WTC11 (cell line): ENCODE results near the gene COL4A5. TPM values are rescaled to one million over a fixed set of nuclear protein-coding genes. Genes with fewer than 3 reads are reported as not detected.
A peak's percentile ranks its signal among the peaks of the same experiment; 100 is the strongest.

Source experiments
- ATAC-seq: fragments of 200-7000 bp; cut with Tn5 transposase; 2 replicates; pipeline ENCODE4 v1.10.0; 2021; ENCODE audit warnings: mild to moderate bottlenecking, moderate library complexity
- CTCF ChIA-PET: fragments of 300-600 bp; sonication (Branson Sonifier 250); formaldehyde crosslinking; loops from one replicate; lab custom pipeline; 2021; ENCODE audit warnings: antibody characterized with exemption; lab: Charles Lee
- POLR2A ChIA-PET: fragments of 350-600 bp; sonication (Branson Sonifier 250); formaldehyde crosslinking; loops from one replicate; lab custom pipeline; 2021; ENCODE audit warnings: antibody characterized with exemption; lab: Charles Lee
- DNase-seq: peaks from one replicate; pipeline ENCODE4 v3.0.0; 2021; ENCODE audit warnings: low spot score
- H3K27ac Mint-ChIP-seq: 2 replicates; pipeline ENCODE4 v1.8.0; 2021; ENCODE audit warnings: mixed read lengths
- H3K27me3 Mint-ChIP-seq: 2 replicates; pipeline ENCODE4 v1.8.0; 2021; ENCODE audit warnings: low read depth, mild to moderate bottlenecking, moderate library complexity, mixed read lengths
- H3K36me3 Mint-ChIP-seq: 2 replicates; pipeline ENCODE4 v1.8.0; 2021; ENCODE audit warnings: mixed read lengths
- H3K4me1 Mint-ChIP-seq: 2 replicates; pipeline ENCODE4 v1.8.0; 2022; ENCODE audit warnings: mixed read lengths
- H3K4me3 Mint-ChIP-seq: 2 replicates; pipeline ENCODE4 v1.8.0; 2021; ENCODE audit warnings: mild to moderate bottlenecking, moderate library complexity, mixed read lengths
- H3K9me3 Mint-ChIP-seq: 2 replicates; pipeline ENCODE4 v1.8.0; 2021; ENCODE audit warnings: mixed read lengths
- ARID4B ChIP-seq: sonication (generic); formaldehyde crosslinking; IDR thresholded peaks from 2 replicates; pipeline ENCODE4 v1.8.0; 2023; ENCODE audit warnings: missing genetic modification reagents, mild to moderate bottlenecking, borderline replicate concordance
- CBFB ChIP-seq: sonication (generic); formaldehyde crosslinking; IDR thresholded peaks from 2 replicates; pipeline ENCODE4 v1.8.1; 2022; ENCODE audit warnings: mild to moderate bottlenecking, low read depth, missing genetic modification reagents
- CDX4 ChIP-seq: fragments of 250-450 bp; sonication (Bioruptor Pico); IDR thresholded peaks from 2 replicates; pipeline ENCODE4 v1.9.0; 2021; ENCODE audit warnings: moderate library complexity, mild to moderate bottlenecking, inconsistent platforms, borderline replicate concordance
- ELF4 ChIP-seq: sonication (generic); formaldehyde crosslinking; IDR thresholded peaks from 2 replicates; pipeline ENCODE4 v1.8.1; 2022; ENCODE audit warnings: low read depth, mild to moderate bottlenecking, moderate library complexity, missing genetic modification reagents
- GABPB1 ChIP-seq: sonication (generic); formaldehyde crosslinking; IDR thresholded peaks from 2 replicates; pipeline ENCODE4 v1.8.1; 2023; ENCODE audit warnings: mild to moderate bottlenecking, missing genetic modification reagents
- NFE2L1 ChIP-seq: sonication (generic); formaldehyde crosslinking; IDR thresholded peaks from 2 replicates; pipeline ENCODE4 v1.8.1; 2023; ENCODE audit warnings: missing genetic modification reagents
- NFYB ChIP-seq: sonication (generic); formaldehyde crosslinking; conservative IDR thresholded peaks from 2 replicates; pipeline ENCODE4 v1.8.0; 2022; ENCODE audit warnings: low read depth, missing genetic modification reagents
- NR2C2 ChIP-seq: sonication (generic); formaldehyde crosslinking; IDR thresholded peaks from 2 replicates; pipeline ENCODE4 v1.8.0; 2022; ENCODE audit warnings: mild to moderate bottlenecking, missing genetic modification reagents
- NR3C1 ChIP-seq: sonication (generic); formaldehyde crosslinking; conservative IDR thresholded peaks from 2 replicates; pipeline ENCODE4 v1.8.1; 2023; ENCODE audit warnings: low read depth, mild to moderate bottlenecking, missing genetic modification reagents
- OVOL2 ChIP-seq: fragments of 250-450 bp; sonication (Bioruptor Pico); IDR thresholded peaks from 2 replicates; pipeline ENCODE4 v1.9.0; 2021; ENCODE audit warnings: mild to moderate bottlenecking, borderline replicate concordance
- SMAD3 ChIP-seq: sonication (generic); formaldehyde crosslinking; IDR thresholded peaks from 2 replicates; pipeline ENCODE4 v1.8.0; 2022; ENCODE audit warnings: missing genetic modification reagents, mild to moderate bottlenecking, borderline replicate concordance
- TEAD4 ChIP-seq: sonication (generic); formaldehyde crosslinking; IDR thresholded peaks from 2 replicates; pipeline ENCODE4 v1.8.0; 2022; ENCODE audit warnings: mild to moderate bottlenecking, missing genetic modification reagents
- TP53 ChIP-seq: sonication (generic); formaldehyde crosslinking; IDR thresholded peaks from 2 replicates; pipeline ENCODE4 v1.8.1; 2023; ENCODE audit warnings: mild to moderate bottlenecking, missing genetic modification reagents
- ZMAT4 ChIP-seq: fragments of 250-450 bp; sonication (Bioruptor Pico); IDR thresholded peaks from 2 replicates; pipeline ENCODE4 v1.9.0; 2021; ENCODE audit warnings: mild to moderate bottlenecking
- ZNF396 ChIP-seq: fragments of 250-450 bp; sonication (Bioruptor Pico); IDR thresholded peaks from 2 replicates; pipeline ENCODE4 v1.8.0; 2021; ENCODE audit warnings: mild to moderate bottlenecking, moderate library complexity, borderline replicate concordance
- ZNF416 ChIP-seq: fragments of 250-450 bp; sonication (Bioruptor Pico); IDR thresholded peaks from 2 replicates; pipeline ENCODE4 v1.9.0; 2021; ENCODE audit warnings: mild to moderate bottlenecking, inconsistent platforms
- ZNF423 ChIP-seq: fragments of 250-450 bp; sonication (Bioruptor Pico); IDR thresholded peaks from 2 replicates; pipeline ENCODE4 v2.1.2; 2022; ENCODE audit warnings: mild to moderate bottlenecking, moderate library complexity
- ZNF425 ChIP-seq: fragments of 250-450 bp; sonication (Bioruptor Pico); conservative IDR thresholded peaks from 2 replicates; pipeline ENCODE4 v1.9.0; 2021; ENCODE audit warnings: mild to moderate bottlenecking
- total RNA-seq: library from RNA; stranded (reverse); gene quantifications from 3 replicates; pipeline ENCODE4 v1.2.3, GENCODE V29; 2021
- TF ChIP-seq, protein P1 (sequence below): sonication (generic); formaldehyde crosslinking; IDR thresholded peaks from 2 replicates; pipeline ENCODE4 v1.8.1; 2022; ENCODE audit warnings: mild to moderate bottlenecking, moderate library complexity, missing genetic modification reagents
- TF ChIP-seq, protein P2 (sequence below): sonication (generic); formaldehyde crosslinking; IDR thresholded peaks from 2 replicates; pipeline ENCODE4 v1.8.0; 2022; ENCODE audit warnings: mild to moderate bottlenecking, missing genetic modification reagents

The COL4A5 gene
- total RNA-seq, 1 experiment from 2014 or later: 30.7 TPM

GRCh38 chrX:108419401-108419800, 20.2 kb upstream of the COL4A5 start (continued):
- no peak for TF ChIP-seq NFYB (CRISPR knock-in tag)
- TF ChIP-seq, protein P1, sequence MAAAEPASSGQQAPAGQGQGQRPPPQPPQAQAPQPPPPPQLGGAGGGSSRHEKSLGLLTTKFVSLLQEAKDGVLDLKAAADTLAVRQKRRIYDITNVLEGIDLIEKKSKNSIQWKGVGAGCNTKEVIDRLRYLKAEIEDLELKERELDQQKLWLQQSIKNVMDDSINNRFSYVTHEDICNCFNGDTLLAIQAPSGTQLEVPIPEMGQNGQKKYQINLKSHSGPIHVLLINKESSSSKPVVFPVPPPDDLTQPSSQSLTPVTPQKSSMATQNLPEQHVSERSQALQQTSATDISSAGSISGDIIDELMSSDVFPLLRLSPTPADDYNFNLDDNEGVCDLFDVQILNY (CRISPR knock-in tag): no peak

- H3K4me1 Mint-ChIP-seq: peaks cover 29% of the 10 kb centered on the region
- TF ChIP-seq OVOL2 (CRISPR knock-in tag) (no peak), ZMAT4 (CRISPR knock-in tag) (no peak), NR3C1 (CRISPR knock-in tag) (no peak)
- ATAC-seq: no peak
Measured at GRCh38 chrX:108420481-108420880, 19.2 kb upstream of the COL4A5 start.

DNA sequence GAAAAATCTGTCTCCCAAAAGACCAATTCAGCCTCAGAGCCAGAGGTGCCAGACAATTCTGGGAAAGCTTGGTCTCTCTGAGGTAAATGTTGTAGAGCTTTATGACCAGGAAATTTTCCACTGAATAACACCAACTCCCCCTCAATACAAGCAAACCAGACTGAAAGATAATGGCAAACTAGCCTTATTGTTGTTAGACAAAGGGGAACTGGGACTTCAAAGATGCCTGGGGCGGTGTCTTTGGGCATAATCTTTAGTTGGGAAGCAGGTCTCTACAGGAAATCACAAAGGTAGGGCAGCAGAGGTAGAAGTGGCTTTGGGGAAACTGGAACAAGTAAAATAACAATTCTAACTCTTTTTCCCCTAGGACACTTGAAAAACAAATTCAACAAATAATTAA, 13.4 kb upstream of the COL4A5 start:
- DNase-seq: no peak
- no peak overlapping the region for H3K4me3 Mint-ChIP-seq
- ChIA-PET POLR2A (no interaction called here), CTCF (no interaction called here)
- TF ChIP-seq, protein P2, sequence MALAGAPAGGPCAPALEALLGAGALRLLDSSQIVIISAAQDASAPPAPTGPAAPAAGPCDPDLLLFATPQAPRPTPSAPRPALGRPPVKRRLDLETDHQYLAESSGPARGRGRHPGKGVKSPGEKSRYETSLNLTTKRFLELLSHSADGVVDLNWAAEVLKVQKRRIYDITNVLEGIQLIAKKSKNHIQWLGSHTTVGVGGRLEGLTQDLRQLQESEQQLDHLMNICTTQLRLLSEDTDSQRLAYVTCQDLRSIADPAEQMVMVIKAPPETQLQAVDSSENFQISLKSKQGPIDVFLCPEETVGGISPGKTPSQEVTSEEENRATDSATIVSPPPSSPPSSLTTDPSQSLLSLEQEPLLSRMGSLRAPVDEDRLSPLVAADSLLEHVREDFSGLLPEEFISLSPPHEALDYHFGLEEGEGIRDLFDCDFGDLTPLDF (CRISPR knock-in tag): no peak
- no peak for TF ChIP-seq ELF4 (CRISPR knock-in tag)
- no peak for TF ChIP-seq CDX4 (CRISPR knock-in tag)
- TF ChIP-seq ZNF396 (CRISPR knock-in tag): no peak
- no peak for TF ChIP-seq TP53
- no peak for TF ChIP-seq ZNF416
- no peak for TF ChIP-seq CBFB (CRISPR knock-in tag)
- no peak for TF ChIP-seq TEAD4
- TF ChIP-seq ZNF425 (CRISPR knock-in tag): no peak
- TF ChIP-seq NFE2L1 (CRISPR knock-in tag): no peak
- TF ChIP-seq, all 79 proteins: peak for 0
- Mint-ChIP-seq H3K4me1 (peaks cover 12% of the 10 kb centered on the region), H3K9me3 (no peaks in the 10 kb centered on the region), H3K36me3 (peaks cover 5% of the 10 kb centered on the region), H3K27ac (no peak overlapping the region), H3K27me3 (peaks cover 10% of the 10 kb centered on the region; the same call in 1 of the 2 replicates)
- ATAC-seq: peak; percentile 50

More at GRCh38 chrX:108420481-108420880, 19.2 kb upstream of the COL4A5 start:
- no peaks in the 10 kb centered on the region for H3K36me3 Mint-ChIP-seq
- DNase-seq: no peak
- CTCF ChIA-PET: no interaction called here
- POLR2A ChIA-PET: no interaction called here
- H3K4me3 Mint-ChIP-seq: no peak overlapping the region
- no peaks in the 10 kb centered on the region for H3K27me3 Mint-ChIP-seq
- no peaks in the 10 kb centered on the region for H3K9me3 Mint-ChIP-seq
- no peak overlapping the region for H3K27ac Mint-ChIP-seq

DNA sequence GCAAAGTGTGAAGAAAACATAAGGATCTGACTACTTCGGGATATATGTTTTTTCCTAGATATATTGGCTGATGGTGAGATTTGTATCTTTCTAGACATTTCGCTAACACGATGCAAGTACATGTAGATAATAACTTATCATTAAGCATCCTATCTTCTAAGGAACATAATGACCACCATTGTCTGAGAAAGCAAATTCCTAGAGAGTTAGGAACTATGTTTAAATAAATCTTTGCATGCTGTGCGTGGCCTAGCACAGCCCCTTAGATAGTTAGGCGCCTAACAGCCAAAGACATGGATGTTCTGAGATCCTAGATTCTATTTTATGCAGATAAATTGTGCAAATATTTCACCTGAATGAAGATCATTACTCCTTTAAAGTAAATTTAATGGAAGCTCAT, 4.4 kb upstream of the COL4A5 start:
- H3K36me3 Mint-ChIP-seq: no peaks in the 10 kb centered on the region
- ATAC-seq (no peak), DNase-seq (no peak)
- ChIA-PET POLR2A (no interaction called here), CTCF (no interaction called here)
- H3K4me1 Mint-ChIP-seq: peaks cover 20% of the 10 kb centered on the region
- H3K4me3 Mint-ChIP-seq: no peak overlapping the region
- H3K27me3 Mint-ChIP-seq: peaks cover 9% of the 10 kb centered on the region
- no peak overlapping the region for H3K27ac Mint-ChIP-seq
- H3K9me3 Mint-ChIP-seq: no peaks in the 10 kb centered on the region
- TF ChIP-seq ZMAT4 (CRISPR knock-in tag) (no peak), ZNF423 (CRISPR knock-in tag) (no peak), SMAD3 (CRISPR knock-in tag) (no peak), GABPB1 (CRISPR knock-in tag) (no peak), NR2C2 (CRISPR knock-in tag) (no peak), ARID4B (CRISPR knock-in tag) (no peak)
